OCI-LY3 (cell line): Measurements from ENCODE around the gene GATM.
A peak's percentile ranks its signal among the peaks of the same experiment; 100 is the strongest.

ENCODE experiments used
- H2AFZ ChIP-seq: fragments of 200-600, 300-600 bp; shearing (Covaris generic); 2 replicates; pipeline ENCODE4 v1.6.0; 2014; ENCODE audit warnings: antibody characterized with exemption, low read depth, low read length
- H3K27ac ChIP-seq: fragments of 200-600, 300-600 bp; sonication (generic); 2 replicates; pipeline ENCODE4 v1.5.1; 2014; ENCODE audit warnings: mild to moderate bottlenecking, low read length, moderate library complexity, mixed read lengths
- H3K27me3 ChIP-seq: fragments of 200-600, 300-600 bp; sonication (generic); 2 replicates; pipeline ENCODE4 v1.6.1; 2014; ENCODE audit warnings: low read depth, low read length, mixed read lengths
- H3K36me3 ChIP-seq: fragments of 200-600, 300-600 bp; sonication (generic); replicated peaks from 2 replicates; pipeline ENCODE3; 2014; ENCODE audit warnings: low read depth, low read length, mixed read lengths
- H3K4me1 ChIP-seq: fragments of 300-600, 200-600 bp; sonication (generic); 2 replicates; pipeline ENCODE4 v1.6.1; 2014; ENCODE audit warnings: low read length, mixed read lengths
- H3K4me2 ChIP-seq: fragments of 200-600, 300-600 bp; sonication (generic); 2 replicates; pipeline ENCODE4 v1.6.1; 2014; ENCODE audit warnings: low read length, mixed read lengths
- H3K4me3 ChIP-seq: fragments of 300-600, 200-600 bp; sonication (generic); 2 replicates; pipeline ENCODE4 v1.5.1; 2014; ENCODE audit warnings: antibody characterized with exemption, mild to moderate bottlenecking, low read length, moderate library complexity
- H3K79me2 ChIP-seq: fragments of 300-600, 200-600 bp; shearing (Covaris generic); 2 replicates; pipeline ENCODE4 v1.6.1; 2014; ENCODE audit warnings: mild to moderate bottlenecking, low read length, mixed read lengths
- H3K9ac ChIP-seq: fragments of 300-600, 200-600 bp; shearing (Covaris generic); 2 replicates; pipeline ENCODE4 v1.6.0; 2014; ENCODE audit warnings: mild to moderate bottlenecking, low read length, moderate library complexity
- H3K9me3 ChIP-seq: fragments of 200-600, 300-600 bp; shearing (Covaris generic); 2 replicates; pipeline ENCODE4 v1.6.1; 2014; ENCODE audit warnings: low read length, mixed read lengths; ENCODE audit not compliant: insufficient read depth
- H4K20me1 ChIP-seq: fragments of 200-600, 300-600 bp; sonication (generic); 2 replicates; pipeline ENCODE4 v1.6.1; 2016; ENCODE audit warnings: low read length, mixed read lengths; ENCODE audit not compliant: insufficient read depth
- EZH2phosphoT487 ChIP-seq: fragments of 200-600 bp; shearing (Covaris generic); IDR thresholded peaks from 2 replicates; pipeline ENCODE4 v1.6.1; 2018; ENCODE audit warnings: antibody characterized with exemption, mixed run types, low read depth
- TF ChIP-seq, protein P1 (sequence below): fragments of 200-600, 300-600 bp; sonication (generic); IDR thresholded peaks from 2 replicates; pipeline ENCODE4 v1.5.1; 2014; ENCODE audit warnings: antibody characterized with exemption, low read length, low read depth

Gene GATM

DNA sequence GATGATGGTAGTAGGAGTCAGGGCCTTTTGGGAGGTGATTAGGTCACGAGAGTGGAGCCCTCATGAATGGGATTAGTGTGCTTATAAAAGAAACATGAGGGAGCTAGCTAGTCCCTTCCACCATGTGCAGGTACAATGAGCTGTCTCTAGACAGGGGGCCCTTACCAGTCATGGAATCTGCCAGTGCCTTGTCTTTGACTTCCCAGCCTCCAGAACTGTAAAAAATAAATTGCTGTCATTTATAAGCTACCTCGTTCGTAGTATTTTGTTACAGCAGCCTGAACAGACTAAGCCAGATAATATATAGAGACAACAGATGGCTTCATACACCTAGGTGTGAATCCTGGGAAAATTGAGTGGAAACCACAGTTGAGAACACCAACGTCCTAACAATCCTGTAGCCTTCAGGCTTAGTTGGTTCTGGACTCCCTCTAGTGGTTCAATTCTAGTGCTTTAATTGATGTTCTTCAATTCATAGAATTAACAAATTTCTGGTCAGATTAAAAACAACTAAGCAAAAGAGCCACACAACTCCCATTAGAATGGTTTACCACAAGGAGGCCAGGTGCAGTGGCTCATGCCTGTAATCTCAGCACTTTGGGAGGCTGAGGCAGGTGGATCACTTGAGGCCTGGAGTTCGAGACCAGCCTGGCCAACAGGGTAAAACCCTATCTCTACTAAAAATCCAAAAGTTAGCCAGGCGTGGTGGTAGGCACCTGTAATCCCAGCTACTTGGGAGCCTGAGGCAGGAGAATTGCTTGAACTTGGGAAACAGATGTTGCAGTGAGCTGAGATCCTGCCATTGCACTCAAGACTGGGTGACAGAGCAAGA, 21.3 kb upstream of the GATM start:
- no peak overlapping the region for H3K27ac ChIP-seq
- no peaks in the 10 kb centered on the region for H3K27me3 ChIP-seq
- peaks cover 35% of the 10 kb centered on the region for H3K79me2 ChIP-seq
- peaks cover 9% of the 10 kb centered on the region for H3K36me3 ChIP-seq
- no peak overlapping the region for H3K4me3 ChIP-seq
- H2AFZ ChIP-seq, result no peak overlapping the region
- peaks cover 37% of the 10 kb centered on the region for H3K4me1 ChIP-seq
- H3K9ac ChIP-seq, result no peak overlapping the region
- peaks cover 11% of the 10 kb centered on the region for H4K20me1 ChIP-seq
- no peak overlapping the region for H3K4me2 ChIP-seq
- TF ChIP-seq, protein P1, sequence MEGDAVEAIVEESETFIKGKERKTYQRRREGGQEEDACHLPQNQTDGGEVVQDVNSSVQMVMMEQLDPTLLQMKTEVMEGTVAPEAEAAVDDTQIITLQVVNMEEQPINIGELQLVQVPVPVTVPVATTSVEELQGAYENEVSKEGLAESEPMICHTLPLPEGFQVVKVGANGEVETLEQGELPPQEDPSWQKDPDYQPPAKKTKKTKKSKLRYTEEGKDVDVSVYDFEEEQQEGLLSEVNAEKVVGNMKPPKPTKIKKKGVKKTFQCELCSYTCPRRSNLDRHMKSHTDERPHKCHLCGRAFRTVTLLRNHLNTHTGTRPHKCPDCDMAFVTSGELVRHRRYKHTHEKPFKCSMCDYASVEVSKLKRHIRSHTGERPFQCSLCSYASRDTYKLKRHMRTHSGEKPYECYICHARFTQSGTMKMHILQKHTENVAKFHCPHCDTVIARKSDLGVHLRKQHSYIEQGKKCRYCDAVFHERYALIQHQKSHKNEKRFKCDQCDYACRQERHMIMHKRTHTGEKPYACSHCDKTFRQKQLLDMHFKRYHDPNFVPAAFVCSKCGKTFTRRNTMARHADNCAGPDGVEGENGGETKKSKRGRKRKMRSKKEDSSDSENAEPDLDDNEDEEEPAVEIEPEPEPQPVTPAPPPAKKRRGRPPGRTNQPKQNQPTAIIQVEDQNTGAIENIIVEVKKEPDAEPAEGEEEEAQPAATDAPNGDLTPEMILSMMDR, result peak; percentile 83
- no peak for TF ChIP-seq EZH2phosphoT487
- no peaks in the 10 kb centered on the region for H3K9me3 ChIP-seq

DNA sequence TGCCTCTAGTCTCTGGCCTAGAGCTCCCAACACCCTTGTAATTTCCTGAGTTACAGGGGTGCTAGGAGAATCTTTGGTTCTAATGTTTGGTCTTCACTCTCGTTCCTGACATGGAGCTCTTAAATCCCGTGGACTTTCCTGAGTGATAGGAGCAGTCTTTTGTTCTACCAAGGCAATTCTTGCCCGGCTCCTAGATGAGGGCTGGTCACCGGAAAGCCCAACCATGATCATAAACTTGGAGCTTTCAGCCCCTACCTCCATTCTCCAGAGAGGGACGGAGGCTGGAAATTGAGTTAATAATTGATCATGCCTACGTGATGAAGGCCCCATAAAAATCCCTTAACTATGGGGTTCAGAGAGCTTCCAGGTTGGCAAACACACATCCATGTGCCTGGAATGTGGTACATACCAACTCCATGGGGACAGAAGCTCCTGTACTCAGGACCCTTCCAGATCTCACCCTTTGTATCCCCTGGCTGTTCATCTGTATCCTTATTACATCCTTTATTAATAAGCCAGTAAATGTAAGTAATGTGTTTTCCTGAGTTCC, 18.8 kb upstream of the GATM start:
- TF ChIP-seq EZH2phosphoT487, result no peak
- TF ChIP-seq, protein P1, result no peak
- H2AFZ ChIP-seq, result no peak overlapping the region
- no peak overlapping the region for H3K4me2 ChIP-seq
- H3K4me3 ChIP-seq, result no peak overlapping the region
- H3K9me3 ChIP-seq, result no peaks in the 10 kb centered on the region
- no peak overlapping the region for H3K27ac ChIP-seq
- peaks cover 11% of the 10 kb centered on the region for H3K79me2 ChIP-seq
- H3K9ac ChIP-seq, result no peak overlapping the region
- H3K4me1 ChIP-seq, result peaks cover 53% of the 10 kb centered on the region
- H3K27me3 ChIP-seq, result no peaks in the 10 kb centered on the region
- no peaks in the 10 kb centered on the region for H3K36me3 ChIP-seq
- H4K20me1 ChIP-seq, result no peaks in the 10 kb centered on the region

DNA sequence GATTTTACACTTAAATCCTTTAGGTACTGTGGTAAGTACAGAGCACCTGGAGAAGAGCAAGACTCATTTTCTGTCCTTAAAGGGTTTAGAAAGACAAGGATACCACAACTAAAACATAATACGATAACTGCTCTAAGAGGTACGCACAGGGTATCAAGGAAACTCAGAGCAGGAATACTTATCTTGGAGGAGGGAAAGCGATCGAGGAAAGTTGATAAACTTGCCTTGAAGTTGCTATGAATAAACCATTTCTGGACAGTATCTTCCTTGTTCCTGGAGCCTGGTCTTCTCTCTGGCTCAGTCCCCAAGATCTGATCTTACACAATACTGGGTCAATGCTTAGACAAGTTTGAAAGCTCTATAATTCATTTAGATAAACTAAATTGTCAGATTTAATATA, 17.6 kb upstream of the GATM start:
- Histone ChIP-seq H3K36me3 (no peaks in the 10 kb centered on the region), H3K79me2 (peaks cover 1% of the 10 kb centered on the region; the same call in 1 of the 2 replicates), H4K20me1 (no peaks in the 10 kb centered on the region), H3K4me1 (peaks cover 60% of the 10 kb centered on the region), H3K4me3 (no peak overlapping the region), H3K9ac (no peak overlapping the region), H3K27ac (no peak overlapping the region), H2AFZ (no peak overlapping the region), H3K27me3 (no peaks in the 10 kb centered on the region), H3K9me3 (no peaks in the 10 kb centered on the region), H3K4me2 (no peak overlapping the region)
- TF ChIP-seq, protein P1, result no peak
- no peak for TF ChIP-seq EZH2phosphoT487

DNA sequence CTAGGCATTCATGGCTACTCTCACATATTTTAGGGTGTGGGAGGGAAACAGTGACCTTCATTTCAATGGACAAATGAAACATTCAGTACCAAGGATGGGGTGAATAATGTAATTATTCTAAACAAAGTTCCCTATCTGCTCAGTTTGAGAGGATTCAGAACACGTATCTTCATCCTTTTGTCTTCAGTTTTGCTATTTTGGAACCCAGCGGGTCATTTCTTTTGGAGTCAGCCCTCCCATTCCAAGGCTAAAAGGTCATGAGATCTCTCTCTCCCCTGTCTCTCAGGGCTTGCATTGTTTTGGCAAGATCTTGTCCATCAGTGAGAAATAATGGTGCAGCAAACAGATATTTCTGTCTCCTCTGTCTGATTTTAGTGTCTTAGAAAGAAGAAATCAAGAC, 16.3 kb upstream of the GATM start:
- no peaks in the 10 kb centered on the region for H3K9me3 ChIP-seq
- H4K20me1 ChIP-seq, result no peaks in the 10 kb centered on the region
- no peaks in the 10 kb centered on the region for H3K36me3 ChIP-seq
- no peak overlapping the region for H3K9ac ChIP-seq
- no peak overlapping the region for H2AFZ ChIP-seq
- no peak overlapping the region for H3K4me2 ChIP-seq
- H3K27me3 ChIP-seq, result no peaks in the 10 kb centered on the region
- peaks cover 66% of the 10 kb centered on the region for H3K4me1 ChIP-seq
- H3K79me2 ChIP-seq, result no peaks in the 10 kb centered on the region
- no peak overlapping the region for H3K4me3 ChIP-seq
- H3K27ac ChIP-seq, result no peak overlapping the region
- no peak for TF ChIP-seq EZH2phosphoT487
- TF ChIP-seq, protein P1, result no peak
